ENCODE data around the gene STAB1.

GRCh38 chr3:52531860-52532516, 36.9 kb downstream of the STAB1 start:
- TF ChIP-seq TCF12 (IDR thresholded peaks at IDR 0.05; ENCODE audit: low read depth, low read length) (no peak), SMC3 (IDR thresholded peaks at IDR 0.05; ENCODE audit: borderline replicate concordance, low read length) (no peak), RAD21 (IDR thresholded peaks at IDR 0.05; ENCODE audit: insufficient read depth, low read depth, low read length) (no peak), SIN3A (IDR thresholded peaks at IDR 0.05; ENCODE audit: low read depth, low read length) (no peak), HCFC1 (IDR thresholded peaks at IDR 0.05; ENCODE audit: low read length) (no peak)
- TF ChIP-seq, protein P1, sequence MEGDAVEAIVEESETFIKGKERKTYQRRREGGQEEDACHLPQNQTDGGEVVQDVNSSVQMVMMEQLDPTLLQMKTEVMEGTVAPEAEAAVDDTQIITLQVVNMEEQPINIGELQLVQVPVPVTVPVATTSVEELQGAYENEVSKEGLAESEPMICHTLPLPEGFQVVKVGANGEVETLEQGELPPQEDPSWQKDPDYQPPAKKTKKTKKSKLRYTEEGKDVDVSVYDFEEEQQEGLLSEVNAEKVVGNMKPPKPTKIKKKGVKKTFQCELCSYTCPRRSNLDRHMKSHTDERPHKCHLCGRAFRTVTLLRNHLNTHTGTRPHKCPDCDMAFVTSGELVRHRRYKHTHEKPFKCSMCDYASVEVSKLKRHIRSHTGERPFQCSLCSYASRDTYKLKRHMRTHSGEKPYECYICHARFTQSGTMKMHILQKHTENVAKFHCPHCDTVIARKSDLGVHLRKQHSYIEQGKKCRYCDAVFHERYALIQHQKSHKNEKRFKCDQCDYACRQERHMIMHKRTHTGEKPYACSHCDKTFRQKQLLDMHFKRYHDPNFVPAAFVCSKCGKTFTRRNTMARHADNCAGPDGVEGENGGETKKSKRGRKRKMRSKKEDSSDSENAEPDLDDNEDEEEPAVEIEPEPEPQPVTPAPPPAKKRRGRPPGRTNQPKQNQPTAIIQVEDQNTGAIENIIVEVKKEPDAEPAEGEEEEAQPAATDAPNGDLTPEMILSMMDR (IDR thresholded peaks at IDR 0.05 in 2 of 3, conservative IDR thresholded peaks at IDR 0.05 in 1 of 3; ENCODE audit: control insufficient read depth in 2 of 3, extremely low read depth in 1 of 3, insufficient read depth in 1 of 3, low read depth in 3 of 3, low read length in 3 of 3) = no peak

Data from GM12878 (cell line).